VCaP (cell line): Measurements from ENCODE around the gene PLEKHH3.

Experiments
- H3K27ac ChIP-seq: fragments of 450-650 bp; 2 replicates; pipeline ENCODE4 v1.5.1; 2017
- CTCF ChIP-seq: fragments of 450-650 bp; conservative IDR thresholded peaks from 2 replicates; pipeline ENCODE4 v1.5.1; 2017; ENCODE audit warnings: mild to moderate bottlenecking, moderate library complexity

The PLEKHH3 gene

GRCh38 chr17:42685831-42686230, 9.0 kb upstream of the PLEKHH3 start:
- no peak for TF ChIP-seq CTCF
- no peak overlapping the region for H3K27ac ChIP-seq

GRCh38 chr17:42684929-42685556, 8.2 kb upstream of the PLEKHH3 start:
- H3K27ac ChIP-seq, result no peak overlapping the region
- no peak for TF ChIP-seq CTCF

GRCh38 chr17:42683407-42684034, 6.7 kb upstream of the PLEKHH3 start:
- H3K27ac ChIP-seq, result no peak overlapping the region
- TF ChIP-seq CTCF, result no peak

- H3K27ac ChIP-seq, result peak overlapping the region; percentile 11; the same call in 1 of the 2 replicates
- no peak for TF ChIP-seq CTCF
Measured at GRCh38 chr17:42682722-42683403, 6.1 kb upstream of the PLEKHH3 start.

- H3K27ac ChIP-seq, result peak within 1 kb of the TSS; percentile 11; the same call in 1 of the 2 replicates
- TF ChIP-seq CTCF, result no peak
Measured at GRCh38 chr17:42681976-42682721, 5.4 kb upstream of the PLEKHH3 start, which contains the start of gene CNTNAP1. TSS of gene CNTNAP1 (plus strand) at chr17:42682531. CDS start at chr17:42682830, 299 bp downstream.

GRCh38 chr17:42680331-42680808, 3.6 kb upstream of the PLEKHH3 start:
- TF ChIP-seq CTCF, result no peak
- H3K27ac ChIP-seq, result no peak overlapping the region
